ENCODE results near the gene CNST.

GRCh38 chr1:246559310-246559709, 6.9 kb upstream of the CNST start:
- TF ChIP-seq IKZF1 (IDR thresholded peaks at IDR 0.05) = no peak
- TF ChIP-seq RERE (CRISPR knock-in tag; IDR thresholded peaks at IDR 0.05; ENCODE audit: low read depth) = no peak
- no peak for TF ChIP-seq KAT2B (IDR thresholded peaks at IDR 0.05; ENCODE audit: borderline replicate concordance, low read depth, low read length)
- no peak for TF ChIP-seq ARID2 (CRISPR knock-in tag; IDR thresholded peaks at IDR 0.05; ENCODE audit: borderline replicate concordance)
- no peak for TF ChIP-seq SMC3 (IDR thresholded peaks at IDR 0.05; ENCODE audit: low read length)
- no peak for TF ChIP-seq ONECUT2 (CRISPR knock-in tag; IDR thresholded peaks at IDR 0.05)
- no peak for TF ChIP-seq ZFY (CRISPR knock-in tag; IDR thresholded peaks at IDR 0.05)
- no peak for TF ChIP-seq PAXIP1 (CRISPR knock-in tag; conservative IDR thresholded peaks at IDR 0.05)

Measured in HepG2 (cell line).